Measurements from ENCODE around the gene PRAMEF8. TPM values are rescaled to one million over a fixed set of nuclear protein-coding genes. Genes with fewer than 3 reads are reported as not detected.
"Not testable (repeated sequence)": the region's sequence is repeated elsewhere in the genome, so short reads cannot be mapped to it uniquely, and the experiment has no call there.

Gene PRAMEF8
- not detected in 2 replicates for total RNA-seq

- DNase-seq (ENCODE audit: low read depth), result not testable (repeated sequence)
Measured at GRCh38 chr1:13285037-13285436, at the start of gene PRAMEF8. Gene PRAMEF8 (minus strand): TSS chr1:13285137. CDS start chr1:13284091, 1,046 bp downstream.

DNA sequence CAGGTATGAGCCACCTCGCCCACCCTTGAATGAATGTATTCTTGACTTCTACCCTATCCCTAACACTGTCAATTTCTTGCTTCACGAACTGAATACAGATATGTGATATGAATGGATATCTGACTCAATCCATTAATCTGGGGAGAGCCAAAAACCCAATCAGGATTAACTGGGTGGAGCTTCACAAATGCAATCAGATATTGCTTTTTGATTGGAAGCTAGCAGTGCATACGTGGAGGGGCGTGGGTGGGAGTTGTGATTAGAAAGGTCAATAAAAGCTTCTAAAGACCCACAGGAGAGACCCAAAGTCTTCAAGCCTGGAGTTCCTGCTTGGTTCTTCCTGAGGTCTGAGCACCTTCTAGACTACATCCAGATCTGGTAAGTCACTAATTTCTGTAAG lies 30.3 kb upstream of the PRAMEF8 start, which contains the start of gene PRAMEF15:
Gene PRAMEF15, plus strand, starts transcription at position 301 of the 400 bp plus-strand sequence. CDS start 2,827 bp downstream, outside the sequence.
- DNase-seq (ENCODE audit: low read depth), result not testable (repeated sequence)

DNA sequence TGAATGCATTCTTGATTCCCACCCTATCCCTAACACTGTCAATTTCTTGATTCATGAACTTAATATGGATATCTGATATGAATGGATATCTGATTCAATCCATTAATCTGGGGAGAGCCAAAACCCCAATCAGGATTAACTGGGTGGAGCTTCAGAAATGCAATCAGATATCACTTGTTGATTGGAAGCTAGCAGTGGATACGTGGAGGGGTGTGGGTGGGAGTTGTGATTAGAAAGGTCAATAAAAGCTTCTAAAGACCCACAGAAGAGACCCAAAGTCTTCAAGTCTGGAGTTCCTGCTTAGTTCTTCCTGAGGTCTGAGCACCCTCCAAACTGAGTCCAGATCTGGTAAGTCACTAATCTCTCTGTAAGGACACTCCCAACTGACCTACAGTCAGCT lies 18.3 kb upstream of the PRAMEF8 start, which contains the start of gene PRAMEF33:
Gene PRAMEF33, plus strand, starts transcription at position 301 of the 400 bp plus-strand sequence. CDS start 2,416 bp downstream, outside the sequence.
- not testable (repeated sequence) for DNase-seq (ENCODE audit: low read depth)

- DNase-seq (ENCODE audit: low read depth), result not testable (repeated sequence)
Measured at GRCh38 chr1:13302197-13302596, 17.3 kb upstream of the PRAMEF8 start.

GRCh38 chr1:13298699-13299098 lies 13.8 kb upstream of the PRAMEF8 start:
- not testable (repeated sequence) for DNase-seq (ENCODE audit: low read depth)

DNA sequence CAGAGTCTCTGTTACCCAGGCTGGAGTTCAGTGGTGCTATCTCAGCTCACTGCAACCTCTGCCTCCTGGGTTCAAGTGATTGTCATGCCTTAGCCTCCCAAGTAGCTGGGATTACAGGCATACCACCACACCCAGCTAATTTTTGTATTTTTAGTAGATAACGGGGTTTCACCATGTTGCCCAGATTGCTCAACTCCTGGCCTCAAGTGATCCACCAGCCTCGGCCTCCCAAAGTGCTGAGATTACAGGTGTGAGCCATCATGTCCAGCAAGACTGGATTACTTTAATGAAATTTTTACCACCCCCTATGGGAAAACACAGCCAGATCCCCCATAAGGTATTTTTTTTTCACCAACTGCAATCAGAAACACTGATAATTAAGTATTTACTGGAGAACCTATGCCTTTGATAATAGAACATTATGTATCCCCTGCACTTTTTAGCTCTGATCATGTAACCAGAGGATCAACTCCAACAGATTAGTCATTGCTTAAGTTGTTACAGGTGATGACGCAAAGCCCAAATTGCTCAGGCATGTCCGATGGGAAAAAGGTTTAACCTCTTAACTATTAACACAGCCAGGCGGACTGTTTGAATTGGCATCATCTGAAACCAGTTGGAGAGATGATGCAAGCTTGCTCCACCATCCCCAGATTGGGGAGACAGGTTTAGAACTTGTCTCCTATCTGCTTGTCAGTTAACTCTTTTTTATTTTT lies 12.4 kb upstream of the PRAMEF8 start:
- DNase-seq (ENCODE audit: low read depth), result not testable (repeated sequence)

DNA sequence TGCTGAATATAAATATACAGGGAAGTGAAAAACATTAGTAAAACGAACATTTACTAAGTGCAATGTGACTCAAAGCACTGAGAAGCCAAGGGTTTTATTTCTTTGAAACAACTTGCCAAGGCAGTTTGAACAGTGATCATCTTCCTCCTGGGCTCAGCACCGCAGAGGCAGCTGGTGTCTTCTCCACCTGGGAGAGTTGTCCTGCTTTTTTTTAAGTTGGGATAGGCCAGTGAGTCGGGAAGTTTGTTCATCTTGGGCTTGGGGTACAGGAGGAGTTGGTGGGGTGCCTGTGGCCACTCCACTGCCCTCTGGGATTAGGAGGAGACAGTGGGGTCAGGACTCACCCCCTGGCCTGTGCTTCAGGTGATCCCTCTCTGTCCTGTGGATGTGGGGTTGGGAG lies 4.1 kb upstream of the PRAMEF8 start:
- DNase-seq (ENCODE audit: low read depth), result not testable (repeated sequence)

- not testable (repeated sequence) for DNase-seq (ENCODE audit: low read depth)
Measured at GRCh38 chr1:13279617-13280016, 5.3 kb downstream of the PRAMEF8 start.

DNA sequence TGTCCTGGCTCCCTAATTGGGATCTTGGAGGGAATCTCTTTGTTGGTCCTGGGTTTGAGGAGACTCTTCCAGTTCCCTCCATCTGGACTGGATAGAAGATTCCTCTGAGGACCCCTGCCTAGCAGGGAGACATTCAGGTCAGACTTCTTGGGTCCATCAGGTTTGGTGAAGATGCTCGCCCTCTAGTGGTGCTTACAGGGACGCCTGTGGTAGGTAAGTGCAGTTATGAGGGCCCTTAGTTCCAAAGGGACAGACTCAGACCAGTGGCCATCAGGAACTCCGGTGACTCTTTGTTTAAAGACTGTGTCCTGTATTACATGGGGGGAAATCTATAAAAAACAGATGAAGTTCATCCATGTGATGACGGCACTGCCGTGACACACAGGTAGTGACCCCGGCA lies 7.9 kb downstream of the PRAMEF8 start:
- DNase-seq (ENCODE audit: low read depth), result not testable (repeated sequence)

- not testable (repeated sequence) for DNase-seq (ENCODE audit: low read depth)
Measured at GRCh38 chr1:13265124-13265523, 19.8 kb downstream of the PRAMEF8 start.

DNA sequence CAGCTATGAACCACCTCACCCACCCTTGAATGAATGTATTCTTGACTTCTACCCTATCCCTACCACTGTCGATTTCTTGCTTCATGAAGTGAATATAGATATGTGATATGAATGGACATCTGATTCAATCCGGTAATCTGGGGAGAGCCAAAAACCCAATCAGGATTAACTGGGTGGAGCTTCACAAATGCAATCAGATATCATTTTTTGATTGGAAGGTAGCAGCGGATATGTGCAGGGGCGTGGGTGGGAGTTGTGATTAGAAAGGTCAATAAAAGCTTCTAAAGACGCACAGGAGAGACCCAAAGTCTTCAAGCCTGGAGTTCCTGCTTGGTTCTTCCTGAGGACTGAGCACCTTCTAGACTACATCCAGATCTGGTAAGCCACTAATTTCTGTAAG lies 31.0 kb downstream of the PRAMEF8 start, which contains the start of gene PRAMEF5:
Gene PRAMEF5, plus strand, starts transcription at position 301 of the 400 bp plus-strand sequence. CDS start 5,071 bp downstream, outside the sequence.
- DNase-seq (ENCODE audit: low read depth), result not testable (repeated sequence)

DNA sequence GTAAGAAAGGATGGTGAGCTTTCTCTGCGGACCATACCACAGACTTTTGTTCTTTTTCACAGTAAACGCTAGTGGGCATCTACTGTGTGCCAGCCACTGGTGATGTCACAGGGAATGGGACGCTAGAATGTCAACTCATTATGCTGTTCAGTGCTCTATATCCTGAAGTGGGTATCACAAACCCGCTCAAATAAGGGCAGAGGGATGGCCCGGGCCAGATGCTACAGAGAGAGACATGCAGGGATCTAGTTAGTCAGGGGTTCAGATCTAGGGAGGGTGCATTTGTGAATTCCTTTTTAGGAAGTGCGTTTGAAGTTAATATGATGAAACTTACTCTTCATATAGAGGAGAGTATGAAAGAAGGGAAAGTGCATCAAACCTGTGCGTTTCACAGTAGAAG lies 37.8 kb downstream of the PRAMEF8 start:
- DNase-seq (ENCODE audit: low read depth), result not testable (repeated sequence)

DNA sequence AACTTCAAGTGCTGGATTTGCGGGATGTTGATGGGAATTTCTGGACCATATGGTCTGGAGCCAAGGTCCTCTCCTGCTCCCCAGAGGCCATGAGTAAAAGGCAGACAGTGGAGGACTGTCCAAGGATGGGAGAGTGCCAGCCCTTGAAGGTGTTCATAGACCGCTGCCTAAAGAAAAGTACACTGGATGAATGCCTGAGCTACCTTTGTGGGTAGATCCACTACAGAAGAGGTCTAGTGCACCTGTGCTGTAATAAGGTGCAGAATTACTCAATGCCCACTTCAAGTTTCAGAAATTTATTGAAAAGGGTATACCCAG lies 38.4 kb downstream of the PRAMEF8 start:
- DNase-seq (ENCODE audit: low read depth), result not testable (repeated sequence)

DNA sequence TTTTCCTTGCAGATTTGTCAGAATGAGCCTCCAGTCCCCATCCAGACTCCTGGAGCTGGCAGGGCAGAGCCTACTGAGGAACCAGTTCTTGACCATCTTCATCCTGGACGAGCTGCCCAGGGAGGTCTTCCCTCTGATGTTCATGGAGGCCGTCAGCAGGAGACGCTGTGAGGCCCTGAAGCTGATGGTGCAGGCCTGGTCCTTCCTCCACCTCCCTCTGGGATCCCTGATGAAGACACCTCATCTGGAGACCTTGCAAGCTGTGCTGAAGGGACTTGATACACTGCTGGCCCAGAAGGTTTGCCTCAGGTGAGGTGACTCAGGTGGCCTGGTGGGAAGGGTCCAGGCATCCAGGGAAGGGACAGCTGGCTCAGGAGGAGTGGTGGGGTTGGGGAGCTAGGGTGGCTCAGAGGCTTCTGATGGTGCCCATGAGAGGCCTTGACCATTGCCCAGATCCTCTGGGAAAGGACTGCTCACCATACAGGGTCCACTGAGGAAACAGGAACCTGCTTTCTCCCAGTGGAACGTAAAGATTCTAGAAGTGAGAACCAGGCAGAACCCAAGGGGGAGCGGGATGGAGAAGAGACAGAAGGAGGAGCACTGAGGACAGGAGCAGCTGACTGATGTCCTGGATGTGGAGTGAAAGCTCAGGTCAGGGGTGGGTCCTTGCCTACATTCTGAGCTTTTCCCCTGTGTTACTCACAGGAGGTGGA lies 38.9 kb downstream of the PRAMEF8 start:
- DNase-seq (ENCODE audit: low read depth), result not testable (repeated sequence)

- DNase-seq (ENCODE audit: low read depth), result not testable (repeated sequence)
Measured at GRCh38 chr1:13243536-13244263, 41.2 kb downstream of the PRAMEF8 start.

DNA sequence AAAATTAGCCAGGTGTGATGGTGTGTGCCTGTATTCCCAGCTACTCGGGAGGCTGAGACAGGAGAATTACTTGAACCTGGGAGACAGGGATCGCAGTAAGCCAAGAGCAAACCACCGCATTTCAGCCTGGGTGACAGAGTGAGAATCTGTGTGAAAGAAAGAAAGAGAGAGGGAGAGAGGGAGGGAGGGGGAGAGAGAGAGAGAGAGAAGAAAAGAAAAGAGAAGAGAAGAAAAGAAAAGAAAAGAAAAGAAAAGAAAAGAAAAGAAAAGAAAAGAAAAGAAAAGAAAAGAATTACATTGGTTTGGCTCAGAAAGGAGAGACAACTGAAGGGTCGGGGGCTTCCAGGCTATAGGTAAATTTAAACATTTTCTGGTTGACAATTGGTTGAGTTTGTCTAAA lies 45.3 kb downstream of the PRAMEF8 start:
- DNase-seq (ENCODE audit: low read depth), result not testable (repeated sequence)

GRCh38 chr1:13237572-13237971 lies 47.4 kb downstream of the PRAMEF8 start:
- DNase-seq (ENCODE audit: low read depth), result not testable (repeated sequence)

DNA sequence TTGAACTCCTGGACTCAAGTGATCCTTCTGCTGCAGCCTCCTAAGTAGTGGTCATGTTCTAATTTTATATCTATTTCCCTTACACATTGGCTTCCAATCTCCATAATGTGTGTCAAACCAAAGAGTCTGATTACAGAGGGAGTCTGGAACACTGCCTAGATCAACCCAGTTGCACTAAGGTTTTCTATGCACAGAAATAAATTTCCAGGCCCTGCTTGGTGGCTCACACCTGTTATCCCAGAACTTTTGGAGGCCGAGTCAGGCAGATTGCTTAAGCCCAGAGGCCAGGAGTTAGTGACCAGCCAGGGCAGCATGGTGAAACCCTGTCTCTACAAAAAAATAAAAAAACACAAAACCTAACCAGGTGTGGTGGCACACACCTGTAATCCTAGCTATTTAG lies 50.9 kb downstream of the PRAMEF8 start:
- not testable (repeated sequence) for DNase-seq (ENCODE audit: low read depth)

DNA sequence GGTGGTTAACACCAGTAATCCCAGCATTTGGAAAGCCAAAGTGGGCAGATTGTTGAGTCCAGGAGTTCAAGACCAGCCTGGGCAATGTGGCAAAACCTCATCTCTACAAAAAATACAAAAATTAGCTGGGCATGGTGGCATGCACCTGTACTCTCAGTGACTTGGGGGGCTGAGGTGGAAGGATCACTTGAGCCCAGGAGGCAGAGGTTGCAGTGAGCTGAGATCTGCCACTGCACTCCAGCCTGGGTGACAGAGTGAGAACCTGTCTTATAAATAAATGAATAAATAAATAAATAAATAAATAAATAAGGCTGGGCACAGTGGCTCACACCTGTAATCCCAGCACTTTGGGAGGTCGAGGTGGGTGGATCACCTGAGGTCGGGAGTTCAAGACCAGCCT lies 52.9 kb downstream of the PRAMEF8 start:
- not testable (repeated sequence) for DNase-seq (ENCODE audit: low read depth)

Data from renal cortical epithelial cell (primary cell).